ENCODE results near the gene CHI3L1. TPM values are rescaled to one million over a fixed set of nuclear protein-coding genes. Genes with fewer than 3 reads are reported as not detected.

The CHI3L1 gene
- total RNA-seq, 1 experiment from 2014 or later = not detected

DNA sequence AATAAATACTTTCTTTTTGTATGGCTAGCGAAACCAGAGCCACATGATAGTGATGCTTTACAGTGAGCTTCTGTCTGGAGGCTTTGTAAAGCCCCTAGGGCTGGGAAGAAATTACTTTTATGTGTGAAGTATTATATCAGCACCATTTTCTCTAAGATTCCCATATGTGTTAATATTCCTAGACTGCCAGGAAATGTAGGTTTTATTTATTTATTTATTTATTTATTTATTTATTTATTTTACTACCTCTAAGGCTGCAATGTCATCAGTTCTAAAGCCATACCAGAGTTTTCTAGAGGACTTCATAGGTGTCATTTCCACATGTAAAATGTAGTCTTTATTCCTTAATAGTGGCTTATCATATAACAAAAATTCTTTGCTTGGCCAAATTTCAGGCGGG lies 4.4 kb upstream of the CHI3L1 start:
- DNase-seq (ENCODE audit: low read depth, low spot score) (no peak), ATAC-seq (no peak)
- Histone ChIP-seq H3K27ac (ENCODE audit: low read depth, low read length) (no peak overlapping the region), H3K79me2 (ENCODE audit: insufficient read depth, low read length) (no peaks in the 10 kb centered on the region), H3K9me2 (ENCODE audit: insufficient read depth) (no peaks in the 10 kb centered on the region), H2AFZ (ENCODE audit: low read depth, low read length, poor library complexity, severe bottlenecking) (no peak overlapping the region), H3K4me3 (replicated peaks in 1 of 2; ENCODE audit: low read depth in 1 of 2, low read length in 2 of 2) (no peak overlapping the region), H3K9me3 (ENCODE audit: control insufficient read depth in 1 of 2, insufficient read depth in 1 of 2, low read depth in 1 of 2, low read length in 2 of 2) (no peaks in the 10 kb centered on the region), H3K9ac (ENCODE audit: low read length) (no peak overlapping the region), H4K20me1 (ENCODE audit: insufficient read depth) (no peaks in the 10 kb centered on the region), H3K36me3 (ENCODE audit: control insufficient read depth in 1 of 2, insufficient read depth in 2 of 2, low read length in 2 of 2) (no peaks in the 10 kb centered on the region), H3K4me2 (ENCODE audit: low read length) (no peak overlapping the region), H3K27me3 (ENCODE audit: insufficient read depth, low read length) (no peaks in the 10 kb centered on the region), H3K4me1 (ENCODE audit: control insufficient read depth in 1 of 2, insufficient read depth in 2 of 2, low read length in 2 of 2) (peaks cover 0 to 11% of the 10 kb centered on the region in 2 experiments; a peak in 2 of 4 replicates)
- ChIA-PET CTCF (interaction anchor here (1.3 kb wide), 1 partner anchor 65 kb away, joined by 3 read pairs; no protein-coding TSS in a partner anchor), RAD21 (ENCODE audit: low non-redundant PET in 1 of 2, low total read pairs in 2 of 2, uncharacterized antibody in 2 of 2, unreplicated experiment in 2 of 2) (no interaction called here), POLR2A (no interaction called here)
- BruUV-seq (replicated peaks) = no TSS peak
- no peak for TF ChIP-seq CEBPB (IDR thresholded peaks at IDR 0.05; ENCODE audit: low read depth)
- intact Hi-C loops (cut with micrococcal nuclease) = no loop called here

GRCh38 chr1:203189951-203190352 lies 3.4 kb upstream of the CHI3L1 start:
- Histone ChIP-seq H3K4me3 (replicated peaks in 1 of 2; ENCODE audit: low read depth in 1 of 2, low read length in 2 of 2) (no peak overlapping the region), H3K9me3 (ENCODE audit: control insufficient read depth in 1 of 2, insufficient read depth in 1 of 2, low read depth in 1 of 2, low read length in 2 of 2) (no peaks in the 10 kb centered on the region), H2AFZ (ENCODE audit: low read depth, low read length, poor library complexity, severe bottlenecking) (no peak overlapping the region), H3K27ac (ENCODE audit: low read depth, low read length) (no peak overlapping the region), H3K36me3 (ENCODE audit: control insufficient read depth in 1 of 2, insufficient read depth in 2 of 2, low read length in 2 of 2) (no peaks in the 10 kb centered on the region), H3K27me3 (ENCODE audit: insufficient read depth, low read length) (no peaks in the 10 kb centered on the region), H3K4me2 (ENCODE audit: low read length) (no peak overlapping the region), H3K9ac (ENCODE audit: low read length) (no peak overlapping the region), H3K9me2 (ENCODE audit: insufficient read depth) (no peaks in the 10 kb centered on the region), H4K20me1 (ENCODE audit: insufficient read depth) (no peaks in the 10 kb centered on the region), H3K79me2 (ENCODE audit: insufficient read depth, low read length) (no peaks in the 10 kb centered on the region), H3K4me1 (ENCODE audit: control insufficient read depth in 1 of 2, insufficient read depth in 2 of 2, low read length in 2 of 2) (peaks cover 0 to 21% of the 10 kb centered on the region in 2 experiments; a peak in 2 of 4 replicates)
- ChIA-PET RAD21 (ENCODE audit: low non-redundant PET in 1 of 2, low total read pairs in 2 of 2, uncharacterized antibody in 2 of 2, unreplicated experiment in 2 of 2) (no interaction called here), POLR2A (no interaction called here), CTCF (interaction anchor here (1.3 kb wide), 1 partner anchor 64 kb away, joined by 3 read pairs; no protein-coding TSS in a partner anchor)
- no TSS peak for BruUV-seq (replicated peaks)
- intact Hi-C loops (cut with micrococcal nuclease) = no loop called here
- ATAC-seq (no peak), DNase-seq (ENCODE audit: low read depth, low spot score) (no peak)
- TF ChIP-seq TCF7L2 (IDR thresholded peaks at IDR 0.05; ENCODE audit: borderline replicate concordance, extremely low read depth, insufficient read depth, insufficient read length) = no peak
- TF ChIP-seq JUND (IDR thresholded peaks at IDR 0.05) = no peak
- no peak for TF ChIP-seq EZH2phosphoT487 (IDR thresholded peaks at IDR 0.05; ENCODE audit: borderline replicate concordance)
- no peak for TF ChIP-seq SRF (IDR thresholded peaks at IDR 0.05; ENCODE audit: low read depth)
- no peak for TF ChIP-seq POLR2AphosphoS5 (IDR thresholded peaks at IDR 0.05; ENCODE audit: low read depth, low read length)
- TF ChIP-seq POLR2A (IDR thresholded peaks at IDR 0.05; ENCODE audit: borderline replicate concordance, extremely low read depth, insufficient read depth, insufficient read length) = no peak
- no peak for TF ChIP-seq EZH2 (IDR thresholded peaks at IDR 0.05)
- TF ChIP-seq FOSL1 (IDR thresholded peaks at IDR 0.05; ENCODE audit: low read depth) = no peak
- no peak for TF ChIP-seq SP1 (IDR thresholded peaks at IDR 0.05; ENCODE audit: low read depth)
- no peak for TF ChIP-seq ELF1 (IDR thresholded peaks at IDR 0.05; ENCODE audit: borderline replicate concordance, low read depth)
- TF ChIP-seq, protein P1, sequence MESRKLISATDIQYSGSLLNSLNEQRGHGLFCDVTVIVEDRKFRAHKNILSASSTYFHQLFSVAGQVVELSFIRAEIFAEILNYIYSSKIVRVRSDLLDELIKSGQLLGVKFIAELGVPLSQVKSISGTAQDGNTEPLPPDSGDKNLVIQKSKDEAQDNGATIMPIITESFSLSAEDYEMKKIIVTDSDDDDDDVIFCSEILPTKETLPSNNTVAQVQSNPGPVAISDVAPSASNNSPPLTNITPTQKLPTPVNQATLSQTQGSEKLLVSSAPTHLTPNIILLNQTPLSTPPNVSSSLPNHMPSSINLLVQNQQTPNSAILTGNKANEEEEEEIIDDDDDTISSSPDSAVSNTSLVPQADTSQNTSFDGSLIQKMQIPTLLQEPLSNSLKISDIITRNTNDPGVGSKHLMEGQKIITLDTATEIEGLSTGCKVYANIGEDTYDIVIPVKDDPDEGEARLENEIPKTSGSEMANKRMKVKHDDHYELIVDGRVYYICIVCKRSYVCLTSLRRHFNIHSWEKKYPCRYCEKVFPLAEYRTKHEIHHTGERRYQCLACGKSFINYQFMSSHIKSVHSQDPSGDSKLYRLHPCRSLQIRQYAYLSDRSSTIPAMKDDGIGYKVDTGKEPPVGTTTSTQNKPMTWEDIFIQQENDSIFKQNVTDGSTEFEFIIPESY (IDR thresholded peaks at IDR 0.05; ENCODE audit: extremely low read depth, insufficient replicate concordance, low read length) = no peak
- TF ChIP-seq MAX (IDR thresholded peaks at IDR 0.05) = no peak
- no peak for TF ChIP-seq ZFX (IDR thresholded peaks at IDR 0.05)
- TF ChIP-seq, protein P2, sequence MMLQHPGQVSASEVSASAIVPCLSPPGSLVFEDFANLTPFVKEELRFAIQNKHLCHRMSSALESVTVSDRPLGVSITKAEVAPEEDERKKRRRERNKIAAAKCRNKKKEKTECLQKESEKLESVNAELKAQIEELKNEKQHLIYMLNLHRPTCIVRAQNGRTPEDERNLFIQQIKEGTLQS (IDR thresholded peaks at IDR 0.05) = no peak
- TF ChIP-seq, protein P3, sequence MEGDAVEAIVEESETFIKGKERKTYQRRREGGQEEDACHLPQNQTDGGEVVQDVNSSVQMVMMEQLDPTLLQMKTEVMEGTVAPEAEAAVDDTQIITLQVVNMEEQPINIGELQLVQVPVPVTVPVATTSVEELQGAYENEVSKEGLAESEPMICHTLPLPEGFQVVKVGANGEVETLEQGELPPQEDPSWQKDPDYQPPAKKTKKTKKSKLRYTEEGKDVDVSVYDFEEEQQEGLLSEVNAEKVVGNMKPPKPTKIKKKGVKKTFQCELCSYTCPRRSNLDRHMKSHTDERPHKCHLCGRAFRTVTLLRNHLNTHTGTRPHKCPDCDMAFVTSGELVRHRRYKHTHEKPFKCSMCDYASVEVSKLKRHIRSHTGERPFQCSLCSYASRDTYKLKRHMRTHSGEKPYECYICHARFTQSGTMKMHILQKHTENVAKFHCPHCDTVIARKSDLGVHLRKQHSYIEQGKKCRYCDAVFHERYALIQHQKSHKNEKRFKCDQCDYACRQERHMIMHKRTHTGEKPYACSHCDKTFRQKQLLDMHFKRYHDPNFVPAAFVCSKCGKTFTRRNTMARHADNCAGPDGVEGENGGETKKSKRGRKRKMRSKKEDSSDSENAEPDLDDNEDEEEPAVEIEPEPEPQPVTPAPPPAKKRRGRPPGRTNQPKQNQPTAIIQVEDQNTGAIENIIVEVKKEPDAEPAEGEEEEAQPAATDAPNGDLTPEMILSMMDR (IDR thresholded peaks at IDR 0.05 in 2 of 3, conservative IDR thresholded peaks at IDR 0.05 in 1 of 3; ENCODE audit: borderline replicate concordance in 1 of 3, insufficient read depth in 1 of 3, low read depth in 2 of 3, low read length in 2 of 3) = no peak
- no peak for TF ChIP-seq EGR1 (IDR thresholded peaks at IDR 0.05; ENCODE audit: low read depth)
- no peak for TF ChIP-seq RAD21 (IDR thresholded peaks at IDR 0.05; ENCODE audit: low read depth)
- TF ChIP-seq ZNF274 (IDR thresholded peaks at IDR 0.05; ENCODE audit: low read depth, low read length) = no peak
